ENCODE results near the gene TMEM138.
A peak's percentile ranks its signal among the peaks of the same experiment; 100 is the strongest.

Gene TMEM138

DNA sequence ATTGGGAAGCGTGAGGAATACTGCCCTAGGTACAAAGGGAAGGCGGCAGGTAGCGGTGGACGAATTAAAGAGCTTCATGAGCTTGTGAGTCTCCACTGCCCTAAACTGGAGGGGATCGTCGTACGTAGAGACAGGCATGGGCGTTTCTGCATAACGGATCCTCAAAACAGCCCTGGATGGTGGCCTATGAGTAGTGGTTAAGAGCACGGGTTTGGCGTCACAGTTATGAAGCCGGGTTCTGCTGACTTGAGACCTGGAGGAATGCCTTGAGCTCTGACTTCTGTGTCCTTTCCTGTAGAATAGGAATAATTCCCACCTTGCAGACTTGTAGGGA is 335 bp downstream of the TMEM138 start:
- TF ChIP-seq, protein P1, sequence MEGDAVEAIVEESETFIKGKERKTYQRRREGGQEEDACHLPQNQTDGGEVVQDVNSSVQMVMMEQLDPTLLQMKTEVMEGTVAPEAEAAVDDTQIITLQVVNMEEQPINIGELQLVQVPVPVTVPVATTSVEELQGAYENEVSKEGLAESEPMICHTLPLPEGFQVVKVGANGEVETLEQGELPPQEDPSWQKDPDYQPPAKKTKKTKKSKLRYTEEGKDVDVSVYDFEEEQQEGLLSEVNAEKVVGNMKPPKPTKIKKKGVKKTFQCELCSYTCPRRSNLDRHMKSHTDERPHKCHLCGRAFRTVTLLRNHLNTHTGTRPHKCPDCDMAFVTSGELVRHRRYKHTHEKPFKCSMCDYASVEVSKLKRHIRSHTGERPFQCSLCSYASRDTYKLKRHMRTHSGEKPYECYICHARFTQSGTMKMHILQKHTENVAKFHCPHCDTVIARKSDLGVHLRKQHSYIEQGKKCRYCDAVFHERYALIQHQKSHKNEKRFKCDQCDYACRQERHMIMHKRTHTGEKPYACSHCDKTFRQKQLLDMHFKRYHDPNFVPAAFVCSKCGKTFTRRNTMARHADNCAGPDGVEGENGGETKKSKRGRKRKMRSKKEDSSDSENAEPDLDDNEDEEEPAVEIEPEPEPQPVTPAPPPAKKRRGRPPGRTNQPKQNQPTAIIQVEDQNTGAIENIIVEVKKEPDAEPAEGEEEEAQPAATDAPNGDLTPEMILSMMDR (IDR thresholded peaks at IDR 0.05; ENCODE audit: low read depth, low read length, missing control alignments), result no peak
- peak overlapping the region; percentile 93 for H3K27ac ChIP-seq
- in situ Hi-C loops (cut with HindIII; ENCODE audit: low pct_ligation_motif_present, low sequenced_read_pairs), result no loop called here
- H3K27me3 ChIP-seq (replicated peaks), result no peaks in the 10 kb centered on the region
- peak overlapping the region; percentile 76 for H3K4me3 ChIP-seq (ENCODE audit: low read depth, low read length)
- peaks cover 30% of the 10 kb centered on the region for H3K36me3 ChIP-seq (replicated peaks)
- DNase-seq, result peak; percentile 53

GRCh38 chr11:61364012-61364675 is 2.0 kb downstream of the TMEM138 start:
- Histone ChIP-seq H3K4me3 (ENCODE audit: low read depth, low read length) (no peak overlapping the region), H3K27ac (no peak overlapping the region), H3K27me3 (replicated peaks) (no peaks in the 10 kb centered on the region), H3K36me3 (replicated peaks) (peaks cover 46% of the 10 kb centered on the region)
- TF ChIP-seq, protein P1 (IDR thresholded peaks at IDR 0.05; ENCODE audit: low read depth, low read length, missing control alignments), result no peak
- DNase-seq, result no peak
- in situ Hi-C loops (cut with HindIII; ENCODE audit: low pct_ligation_motif_present, low sequenced_read_pairs), result no loop called here

DNA sequence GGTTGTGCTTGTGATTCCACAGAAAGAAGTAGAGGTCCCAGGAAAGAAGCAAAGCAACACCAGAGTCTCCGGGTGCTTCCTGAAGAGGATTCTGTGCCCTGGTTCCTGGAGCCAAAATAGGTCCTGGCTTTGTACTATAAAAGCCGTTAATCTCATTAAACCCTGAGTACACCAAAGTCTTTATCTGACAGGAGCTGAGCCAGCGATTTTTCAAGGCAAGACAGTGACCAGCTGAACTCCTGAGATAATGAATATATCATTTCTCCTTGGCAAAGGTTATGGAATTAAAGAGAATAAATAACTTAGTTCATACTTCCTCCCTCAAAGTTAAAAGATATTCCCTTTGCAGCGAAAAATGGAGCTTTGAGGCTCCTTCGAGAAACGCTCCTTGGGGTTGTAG is 5.2 kb downstream of the TMEM138 start:
- TF ChIP-seq, protein P1 (IDR thresholded peaks at IDR 0.05; ENCODE audit: low read depth, low read length, missing control alignments), result no peak
- Histone ChIP-seq H3K27ac (no peak overlapping the region), H3K4me3 (ENCODE audit: low read depth, low read length) (no peak overlapping the region), H3K27me3 (replicated peaks) (no peaks in the 10 kb centered on the region), H3K36me3 (replicated peaks) (peaks cover 52% of the 10 kb centered on the region)
- in situ Hi-C loops (cut with HindIII; ENCODE audit: low pct_ligation_motif_present, low sequenced_read_pairs), result no loop called here
- DNase-seq, result no peak

GRCh38 chr11:61368646-61369045 is 6.5 kb downstream of the TMEM138 start:
- TF ChIP-seq, protein P1 (IDR thresholded peaks at IDR 0.05; ENCODE audit: low read depth, low read length, missing control alignments), result no peak
- Histone ChIP-seq H3K4me3 (ENCODE audit: low read depth, low read length) (no peak overlapping the region), H3K27ac (peak overlapping the region; percentile 88), H3K36me3 (replicated peaks) (peaks cover 52% of the 10 kb centered on the region), H3K27me3 (replicated peaks) (no peaks in the 10 kb centered on the region)
- no peak for DNase-seq
- in situ Hi-C loops (cut with HindIII; ENCODE audit: low pct_ligation_motif_present, low sequenced_read_pairs), result no loop called here

GRCh38 chr11:61369372-61370348 is 7.5 kb downstream of the TMEM138 start:
- H3K4me3 ChIP-seq (ENCODE audit: low read depth, low read length), result no peak overlapping the region
- peak overlapping the region; percentile 88 for H3K27ac ChIP-seq
- TF ChIP-seq, protein P1 (IDR thresholded peaks at IDR 0.05; ENCODE audit: low read depth, low read length, missing control alignments), result no peak
- no peaks in the 10 kb centered on the region for H3K27me3 ChIP-seq (replicated peaks)
- in situ Hi-C loops (cut with HindIII; ENCODE audit: low pct_ligation_motif_present, low sequenced_read_pairs), result no loop called here
- H3K36me3 ChIP-seq (replicated peaks), result peaks cover 43% of the 10 kb centered on the region
- peak; percentile 86 for DNase-seq

All from brain microvascular endothelial cell (primary cell).